Measurements from ENCODE around the gene TSHZ2.
"Not testable (repeated sequence)": the region's sequence is repeated elsewhere in the genome, so short reads cannot be mapped to it uniquely, and the experiment has no call there.

TSHZ2 gene

DNA sequence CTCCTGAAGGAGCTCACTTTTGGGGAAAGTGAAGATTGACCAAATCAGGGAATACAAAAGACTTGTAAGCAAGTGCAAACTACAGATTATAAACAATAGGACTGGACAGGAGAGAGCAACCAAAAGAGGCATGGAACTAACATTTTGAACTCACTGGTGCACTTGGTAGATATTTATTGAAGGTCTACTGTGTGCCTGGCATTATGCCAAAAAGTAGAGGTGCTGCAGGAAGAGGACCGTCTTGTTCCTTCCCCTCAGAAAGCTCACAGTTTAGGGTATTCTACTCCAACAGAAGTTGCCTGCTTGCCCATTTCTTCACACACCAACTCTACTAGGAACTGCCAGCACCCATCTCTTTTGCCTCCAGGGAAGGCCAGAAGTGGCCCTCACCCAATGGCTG is 10.0 kb upstream of the TSHZ2 start:
- DNase-seq (ENCODE audit: low read depth in 2 of 2), result no peak

DNA sequence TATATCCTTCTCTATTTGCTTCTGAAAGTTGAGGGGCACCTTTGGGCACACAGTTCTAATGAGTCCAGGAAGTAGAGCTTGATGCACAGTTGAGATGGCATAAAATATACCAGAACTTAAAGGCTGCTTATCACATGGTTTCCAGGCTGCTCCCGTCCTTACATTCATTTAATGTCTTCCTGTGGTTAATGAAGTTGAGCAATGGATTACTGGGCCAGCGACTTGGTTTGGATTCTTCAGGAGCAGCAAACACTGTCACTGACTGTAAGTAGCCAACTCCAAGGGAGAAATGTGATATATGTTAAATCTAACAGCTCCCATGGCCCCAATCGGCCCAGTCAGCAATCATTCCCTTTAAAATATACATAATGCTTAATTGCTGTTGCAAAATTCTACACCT is 9.0 kb upstream of the TSHZ2 start:
- no peak for DNase-seq (ENCODE audit: low read depth in 2 of 2)

DNA sequence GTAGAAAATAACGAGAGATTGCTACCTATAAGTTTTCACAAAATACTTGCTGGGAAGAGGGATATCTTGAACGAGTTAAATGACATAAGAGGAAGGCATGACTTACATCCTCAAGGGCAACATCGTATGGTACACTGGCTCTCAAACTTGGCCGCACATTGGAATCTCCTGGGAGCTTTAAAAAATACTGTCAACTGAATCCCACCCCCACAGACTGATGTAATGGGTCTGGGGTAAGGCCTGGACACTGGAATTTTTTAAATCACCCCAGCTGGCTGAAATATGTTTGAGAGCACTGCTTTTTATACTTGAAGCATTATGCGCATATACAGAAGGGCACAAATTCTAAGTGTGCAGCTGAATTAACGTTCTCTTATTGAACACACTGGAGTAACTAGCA is 8.0 kb upstream of the TSHZ2 start:
- no peak for DNase-seq (ENCODE audit: low read depth in 2 of 2)

DNA sequence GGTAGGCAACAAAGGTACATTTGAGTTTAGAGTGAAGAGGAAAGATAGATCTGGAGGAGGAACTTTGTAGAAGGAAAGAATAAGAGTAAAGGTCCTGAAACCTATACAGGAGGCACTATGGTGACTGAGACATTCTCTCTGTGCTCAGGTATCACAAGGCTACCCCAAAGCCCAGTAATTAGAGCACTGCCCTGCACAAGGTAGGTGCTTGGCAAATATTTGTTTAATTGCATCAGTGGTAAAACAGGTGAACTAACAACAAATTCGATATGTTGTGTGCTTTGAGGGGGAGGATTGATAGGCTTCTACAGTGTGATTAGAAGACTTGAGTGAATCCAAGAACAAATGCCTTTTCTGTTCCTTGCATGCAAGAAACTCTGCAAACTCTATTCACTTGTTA is 6.8 kb upstream of the TSHZ2 start:
- no peak for DNase-seq (ENCODE audit: low read depth in 2 of 2)

DNA sequence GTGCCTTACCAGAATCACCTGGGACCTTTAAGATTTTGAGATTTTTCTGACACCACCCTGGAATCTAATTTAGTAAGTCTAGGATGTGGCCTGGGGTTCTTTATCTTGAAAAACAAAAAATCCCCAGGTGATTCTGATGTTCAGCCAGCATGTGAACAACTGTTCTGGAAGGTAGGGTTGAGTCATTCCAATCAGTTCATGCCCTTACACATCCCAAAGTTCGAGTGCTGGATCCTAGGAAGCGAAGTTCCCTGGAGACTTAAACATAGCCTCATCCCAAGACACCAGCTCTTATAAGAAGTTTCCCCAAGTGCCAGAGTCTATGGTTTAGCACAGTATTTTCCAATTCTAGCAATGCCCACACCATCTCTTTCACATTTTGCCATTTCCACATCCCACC is 6.3 kb upstream of the TSHZ2 start:
- DNase-seq (ENCODE audit: low read depth in 2 of 2), result no peak

DNA sequence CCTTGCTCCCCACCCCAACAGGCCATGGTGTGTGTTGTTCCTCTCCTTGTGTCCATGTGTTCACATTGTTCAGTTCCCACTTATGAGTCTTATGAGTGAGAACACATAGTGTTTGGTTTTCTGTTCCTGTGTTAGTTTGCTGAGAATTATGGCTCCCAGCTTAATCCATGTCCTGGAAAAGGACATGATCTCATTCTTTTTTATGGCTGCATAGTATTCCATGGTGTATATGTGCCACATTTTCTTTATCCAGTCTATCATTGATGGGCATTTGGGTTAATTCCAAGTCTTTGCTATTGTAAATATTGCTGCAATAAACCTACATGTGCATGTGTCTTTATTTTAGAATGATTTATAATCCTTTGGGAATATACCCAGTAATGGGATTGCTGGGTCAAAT is 5.6 kb upstream of the TSHZ2 start:
- DNase-seq (ENCODE audit: low read depth in 2 of 2), result not testable (repeated sequence)

DNA sequence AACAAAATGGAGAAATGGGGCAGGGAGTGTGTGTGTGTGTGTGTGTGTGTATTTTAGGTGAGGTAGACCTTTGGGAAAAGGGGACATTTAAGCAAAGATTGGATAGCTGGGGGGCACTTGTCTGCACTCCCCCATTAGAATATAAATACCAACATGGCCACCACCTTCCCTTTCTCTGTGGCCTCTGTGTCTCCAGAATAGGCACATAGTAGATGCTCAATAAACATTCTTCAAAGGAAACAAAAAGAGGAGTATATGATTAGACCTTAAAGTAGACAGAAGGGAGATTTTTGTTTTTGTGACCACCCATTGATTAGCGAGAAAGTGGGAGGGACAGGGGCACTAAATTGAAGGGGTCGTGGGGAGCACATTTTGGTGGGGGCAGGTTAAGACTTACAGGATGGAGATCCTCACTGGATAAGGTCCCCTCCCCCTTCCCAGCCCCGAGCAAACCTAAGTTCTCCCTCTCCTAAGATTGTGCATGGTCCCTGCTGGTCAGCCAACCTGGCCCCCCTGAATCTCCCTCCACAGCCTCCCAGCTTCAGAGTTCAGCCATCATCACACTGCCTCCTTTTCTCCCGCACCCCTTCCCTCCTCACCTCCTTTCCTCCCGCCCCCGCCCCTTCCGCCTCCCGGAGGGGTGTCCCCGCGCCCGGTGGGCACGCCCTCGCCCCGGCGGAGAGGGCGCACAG is 514 bp upstream of the TSHZ2 start:
- DNase-seq (ENCODE audit: low read depth in 2 of 2), result peak in 1 of 2 donors; percentile 25

DNA sequence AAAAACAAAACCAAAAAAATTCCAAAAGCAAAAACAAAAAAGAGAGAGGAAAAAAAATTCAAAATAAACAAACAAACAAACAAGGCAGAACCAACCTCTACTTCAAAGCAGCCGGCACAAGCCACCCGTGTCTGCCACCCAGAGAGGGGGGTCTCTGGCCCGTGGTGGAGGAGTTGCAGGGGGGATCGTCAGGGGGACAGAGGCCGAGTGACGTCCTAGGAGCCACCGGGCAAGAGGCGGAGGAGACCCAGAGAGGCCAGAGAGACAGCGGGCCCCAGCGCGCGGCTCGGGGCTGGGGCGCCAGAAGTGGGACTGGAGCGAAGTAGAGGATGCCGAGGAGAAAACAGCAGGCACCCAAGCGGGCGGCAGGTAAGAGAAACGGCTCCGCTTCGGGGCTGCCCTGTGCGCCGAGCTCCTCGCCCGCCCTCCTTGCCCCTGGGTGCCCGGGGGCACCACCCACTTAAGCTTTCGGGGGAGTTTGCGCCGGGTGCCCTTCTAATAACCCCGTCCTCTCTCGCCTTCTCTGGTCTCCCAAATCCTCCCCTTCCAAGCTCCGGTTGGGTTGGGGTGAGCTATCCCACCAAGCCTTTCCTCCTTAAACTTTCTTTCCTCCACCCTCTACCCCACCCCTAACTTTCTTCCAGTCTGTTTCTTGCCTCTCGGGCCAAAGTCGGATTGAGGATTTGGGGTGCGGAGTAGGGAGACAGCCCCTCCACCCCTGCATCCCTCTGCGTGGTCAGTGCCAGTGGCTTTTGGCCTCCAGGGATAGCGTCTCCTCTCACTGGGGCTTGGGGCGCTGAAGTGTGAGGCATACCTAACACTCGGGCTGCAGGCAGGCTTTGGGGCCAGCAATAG is 1.0 kb downstream of the TSHZ2 start:
- DNase-seq (ENCODE audit: low read depth in 2 of 2), result peak in 1 of 2 donors; percentile 12

DNA sequence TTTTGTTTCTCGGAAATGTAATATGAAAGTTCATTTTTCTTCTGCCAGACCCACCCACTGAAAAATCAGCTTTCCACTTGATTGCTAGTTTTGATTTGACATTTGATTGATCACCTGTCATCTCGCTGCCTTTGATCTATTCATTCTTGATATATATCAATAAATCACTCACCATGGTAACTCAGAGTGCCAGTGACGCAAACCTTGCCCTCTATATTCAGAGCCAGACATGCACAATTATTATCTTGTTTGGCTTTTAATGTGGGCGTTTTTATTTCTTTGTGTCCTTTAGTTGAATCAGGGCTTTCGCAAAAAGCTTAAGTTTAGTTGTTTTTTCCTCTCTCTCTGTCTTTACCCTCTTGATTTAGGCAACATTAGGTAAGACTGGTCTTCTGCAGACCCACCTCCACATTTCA is 2.0 kb downstream of the TSHZ2 start:
- DNase-seq (ENCODE audit: low read depth in 2 of 2), result peak in 1 of 2 donors; percentile 18

DNA sequence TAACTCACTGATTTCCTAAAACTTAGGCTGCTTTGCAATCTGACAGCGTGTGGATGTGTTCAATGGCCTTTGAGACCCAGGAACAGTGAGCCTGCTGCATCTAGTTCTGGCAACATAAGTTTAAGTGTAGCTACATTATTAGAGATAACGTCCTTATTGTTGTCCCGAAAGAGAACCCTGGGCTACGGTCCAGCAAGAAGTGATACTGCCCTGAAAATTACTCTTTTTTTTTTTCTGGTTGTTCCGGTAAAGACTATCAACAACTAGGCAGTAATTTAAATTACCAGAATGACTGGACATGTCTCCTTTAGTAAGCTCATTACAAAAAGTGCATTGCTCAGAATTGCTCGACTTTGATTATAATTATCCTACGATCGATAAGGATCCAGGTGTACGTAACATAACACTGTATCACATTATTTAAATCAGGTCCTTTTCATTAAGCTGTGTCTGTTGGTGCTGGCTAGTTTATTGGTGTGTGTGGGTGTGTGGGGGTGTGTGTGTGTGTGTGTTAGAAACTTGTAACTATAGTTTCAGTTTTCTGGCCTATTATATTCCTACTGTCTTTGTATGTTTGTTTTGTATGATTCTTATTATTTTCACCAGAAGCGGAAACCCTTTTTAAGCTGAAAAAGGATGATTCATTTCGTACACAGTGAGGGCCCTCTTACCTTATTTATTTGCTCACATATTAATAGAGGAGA is 3.0 kb downstream of the TSHZ2 start:
- DNase-seq (ENCODE audit: low read depth in 2 of 2), result no peak

DNA sequence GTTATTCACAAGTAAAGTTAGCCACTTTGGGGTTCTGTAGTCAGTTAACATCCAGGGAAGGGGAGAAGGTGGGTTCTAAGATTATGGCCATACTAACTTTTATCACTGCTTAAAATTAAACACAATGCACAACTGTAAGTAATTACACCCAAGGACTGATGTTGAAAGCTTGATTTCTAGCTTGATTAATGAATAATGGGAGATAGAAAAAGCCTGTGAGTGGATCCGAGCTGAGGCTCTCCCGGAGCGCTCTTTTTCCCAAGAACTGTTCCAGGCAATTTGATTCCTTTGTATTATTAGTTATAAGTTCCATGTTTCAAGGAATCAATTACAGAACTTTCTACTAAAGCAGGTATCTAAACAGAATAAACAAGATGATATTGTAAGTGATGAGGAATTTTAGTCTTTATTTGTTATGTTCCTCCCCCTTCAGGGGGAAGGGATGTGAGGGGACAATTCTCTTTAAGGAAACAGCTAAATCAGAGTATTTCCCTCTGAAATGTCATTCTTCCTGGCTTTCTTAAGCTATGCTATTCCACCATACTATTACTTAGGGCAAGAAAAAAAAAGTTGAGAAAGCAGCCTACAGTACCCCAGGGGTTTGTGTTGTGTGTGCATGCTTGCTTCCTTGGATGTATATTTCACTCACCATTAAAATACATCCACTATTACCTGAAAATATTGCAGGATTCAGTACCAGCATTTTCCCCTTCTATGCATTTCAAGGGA is 3.8 kb downstream of the TSHZ2 start:
- no peak for DNase-seq (ENCODE audit: low read depth in 2 of 2)

DNA sequence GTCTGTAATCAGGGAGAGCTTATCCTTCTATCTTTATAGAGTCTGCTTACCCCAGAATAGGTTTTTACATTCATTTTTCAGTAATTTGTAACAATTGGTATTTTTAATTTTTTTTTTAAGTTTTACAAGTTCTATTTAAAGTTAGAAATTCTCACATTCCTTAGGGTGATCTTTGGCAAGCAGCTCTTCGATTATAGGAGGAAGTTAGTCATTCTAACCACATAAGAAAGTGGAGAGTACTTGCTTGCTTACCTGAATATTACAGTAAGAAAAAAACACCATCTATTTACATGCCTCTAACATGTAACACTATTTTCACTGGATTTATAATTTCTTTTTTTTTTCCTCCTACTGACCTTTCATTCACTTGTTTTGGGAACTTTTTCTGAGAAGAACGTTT is 6.7 kb downstream of the TSHZ2 start:
- DNase-seq (ENCODE audit: low read depth in 2 of 2), result no peak

DNA sequence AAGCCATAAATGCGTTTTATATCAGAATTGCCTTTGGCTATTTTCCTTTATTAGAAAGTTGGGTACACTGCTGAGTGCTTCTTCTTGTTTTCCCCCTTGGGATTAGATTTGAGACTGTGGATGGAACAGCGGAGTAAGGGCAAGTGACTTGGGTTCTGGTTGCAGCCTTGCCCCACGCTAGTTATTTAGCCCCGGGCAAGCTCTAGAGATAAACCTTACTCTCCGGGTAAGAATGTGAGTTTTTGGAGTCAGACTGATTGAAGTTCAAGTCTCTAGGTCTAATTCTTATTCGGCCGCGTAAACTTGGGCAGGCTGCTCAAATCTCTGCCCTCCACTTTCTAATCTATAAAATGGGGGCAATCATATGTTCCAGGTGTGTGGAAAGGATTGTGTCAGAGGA is 8.9 kb downstream of the TSHZ2 start:
- no peak for DNase-seq (ENCODE audit: low read depth in 2 of 2)

DNA sequence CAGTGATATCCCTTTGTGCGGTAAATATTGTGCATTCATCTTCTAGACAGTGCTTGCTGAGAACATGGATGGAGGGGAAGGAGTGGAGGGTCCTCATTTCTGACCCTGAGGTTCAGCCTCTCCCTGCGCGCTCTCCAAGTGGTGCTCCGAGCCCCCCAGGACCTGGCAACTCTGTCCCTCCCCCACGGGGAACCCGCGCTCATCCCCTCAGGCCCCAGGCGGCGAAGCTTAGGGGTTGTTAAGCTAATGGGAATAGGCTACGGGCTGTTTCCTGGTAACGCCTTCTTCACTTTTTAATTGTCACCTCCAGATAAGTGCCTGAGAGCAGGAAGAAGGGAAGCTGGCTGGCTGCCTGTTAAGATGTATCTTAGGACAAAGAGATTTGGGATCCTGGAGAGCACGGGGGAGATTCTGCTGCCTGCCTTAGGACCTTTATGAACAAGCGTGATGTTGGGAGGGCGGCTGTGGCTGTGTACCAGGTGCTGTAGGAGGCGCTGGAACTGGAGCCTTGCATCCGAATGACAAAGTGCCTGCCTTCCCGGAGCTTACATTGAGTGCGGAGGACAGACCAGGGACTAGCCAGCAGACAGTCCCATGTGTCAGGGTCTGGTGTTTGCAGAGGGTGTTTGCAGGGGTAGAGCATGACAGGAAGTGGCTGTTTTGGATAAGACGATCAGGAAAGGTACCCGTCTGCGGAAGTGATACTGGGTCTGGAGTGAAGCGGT is 11.7 kb downstream of the TSHZ2 start:
- DNase-seq (ENCODE audit: low read depth in 2 of 2), result no peak

DNA sequence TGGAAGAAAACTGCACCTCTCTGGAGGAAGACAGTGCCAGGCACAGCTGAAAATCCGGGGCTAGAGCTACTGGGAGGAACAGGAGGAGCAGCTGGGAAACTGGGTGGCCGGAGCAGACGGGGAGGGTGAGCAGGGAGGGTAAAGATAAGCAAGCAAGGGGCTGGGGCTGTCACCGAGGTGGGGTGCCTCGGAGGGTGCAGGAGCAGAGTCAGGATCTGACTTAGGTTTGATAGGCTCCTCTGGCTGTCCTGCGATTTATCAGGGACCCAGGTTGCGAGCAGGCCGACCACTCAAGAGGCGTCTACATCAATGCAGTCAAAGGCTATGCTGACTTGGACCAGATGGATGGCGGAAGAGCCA is 12.3 kb downstream of the TSHZ2 start:
- no peak for DNase-seq (ENCODE audit: low read depth in 2 of 2)

DNA sequence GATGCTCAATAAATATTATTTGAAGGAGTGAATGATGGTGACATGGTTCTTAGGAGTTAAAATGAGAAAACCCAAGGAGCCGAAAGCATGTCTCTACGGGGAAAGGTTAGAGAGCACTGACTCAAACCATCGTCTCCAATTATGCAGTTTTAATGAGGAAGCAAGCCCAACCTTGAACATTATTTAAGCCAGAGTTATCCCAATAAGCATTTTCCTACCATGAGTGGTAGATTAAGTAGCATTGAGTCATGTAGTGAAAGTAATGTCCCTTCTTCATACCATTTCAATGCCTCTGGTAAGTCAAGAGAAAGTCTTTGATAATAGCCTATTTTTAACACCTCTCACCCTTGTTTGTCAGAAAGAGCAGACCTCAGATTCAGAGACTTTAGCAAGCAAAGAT is 13.5 kb downstream of the TSHZ2 start:
- DNase-seq (ENCODE audit: low read depth in 2 of 2), result no peak

DNA sequence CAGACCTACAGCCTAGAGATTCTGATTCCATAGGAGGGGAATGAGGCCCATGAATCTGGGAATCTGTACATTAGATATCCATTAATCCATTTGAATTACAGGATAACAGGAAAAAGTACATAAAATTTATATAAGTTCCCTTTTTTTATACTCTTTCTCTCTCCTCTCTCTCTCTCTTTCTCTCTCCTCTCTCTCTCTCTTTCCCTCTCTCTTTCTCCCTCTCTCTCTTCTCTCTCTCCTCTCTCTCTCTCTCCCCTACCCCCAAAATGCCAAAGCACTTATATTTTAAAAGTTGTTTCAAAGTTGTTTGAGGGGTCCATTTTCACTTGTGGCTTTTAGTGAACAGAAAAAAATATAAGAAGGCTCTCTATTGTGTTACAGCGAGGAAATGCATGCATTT is 15.1 kb downstream of the TSHZ2 start:
- no peak for DNase-seq (ENCODE audit: low read depth in 2 of 2)

DNA sequence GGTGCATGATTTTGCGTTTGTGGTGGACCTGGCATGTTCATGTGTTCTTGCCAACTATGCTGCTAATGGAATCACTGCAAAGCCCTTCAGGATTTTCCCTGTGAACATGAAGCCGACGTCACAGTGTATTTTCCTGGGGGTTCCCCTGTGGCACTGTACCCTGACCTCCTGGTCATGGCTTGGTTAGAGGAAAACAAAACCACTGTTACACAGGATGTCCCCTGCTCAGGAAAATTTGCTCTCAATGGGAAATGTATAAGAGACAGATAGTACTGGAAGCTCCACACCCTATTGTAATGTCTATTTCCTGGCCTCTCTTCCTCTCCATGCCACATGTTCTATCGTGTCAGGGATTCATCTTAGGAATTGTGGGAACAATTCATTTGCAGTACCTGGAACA is 19.7 kb downstream of the TSHZ2 start:
- DNase-seq (ENCODE audit: low read depth in 2 of 2), result no peak

DNA sequence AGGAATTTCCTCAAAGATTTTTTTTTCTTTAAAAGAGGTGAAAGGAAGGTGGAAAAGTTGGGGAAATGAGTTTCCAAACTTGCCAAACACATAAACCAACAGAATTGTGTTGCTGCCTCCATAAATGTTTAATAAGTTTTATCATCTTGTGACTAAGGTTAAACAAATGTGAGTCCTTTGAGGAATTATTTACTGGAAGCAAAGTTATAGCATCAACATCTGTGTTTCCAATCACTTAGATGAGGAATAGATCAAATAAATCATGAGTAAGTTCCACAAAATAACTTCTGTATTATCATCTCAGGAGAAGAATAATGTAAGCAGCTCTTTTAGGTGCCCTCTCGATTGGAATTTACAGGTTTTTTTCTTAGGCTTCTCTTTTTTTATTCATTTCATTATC is 20.5 kb downstream of the TSHZ2 start:
- DNase-seq (ENCODE audit: low read depth in 2 of 2), result no peak

DNA sequence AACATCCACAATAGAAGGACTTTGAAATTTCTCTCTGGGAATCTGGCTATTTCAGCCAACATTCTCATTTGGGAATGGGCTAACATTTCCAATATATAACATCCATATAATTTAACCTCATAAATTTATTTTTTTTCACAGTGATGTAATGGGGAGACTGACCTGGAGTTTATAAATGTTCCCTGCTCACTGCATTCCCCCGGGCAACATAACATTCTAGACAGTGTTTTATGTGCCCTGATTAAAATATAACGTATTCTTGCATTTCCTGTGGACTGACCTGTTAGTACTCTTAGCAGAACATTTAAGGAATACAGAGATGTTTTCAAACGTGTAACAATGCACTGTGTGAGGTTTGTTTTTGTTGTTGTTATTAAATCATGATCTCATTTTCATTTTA is 20.9 kb downstream of the TSHZ2 start:
- DNase-seq (ENCODE audit: low read depth in 2 of 2), result no peak

DNA sequence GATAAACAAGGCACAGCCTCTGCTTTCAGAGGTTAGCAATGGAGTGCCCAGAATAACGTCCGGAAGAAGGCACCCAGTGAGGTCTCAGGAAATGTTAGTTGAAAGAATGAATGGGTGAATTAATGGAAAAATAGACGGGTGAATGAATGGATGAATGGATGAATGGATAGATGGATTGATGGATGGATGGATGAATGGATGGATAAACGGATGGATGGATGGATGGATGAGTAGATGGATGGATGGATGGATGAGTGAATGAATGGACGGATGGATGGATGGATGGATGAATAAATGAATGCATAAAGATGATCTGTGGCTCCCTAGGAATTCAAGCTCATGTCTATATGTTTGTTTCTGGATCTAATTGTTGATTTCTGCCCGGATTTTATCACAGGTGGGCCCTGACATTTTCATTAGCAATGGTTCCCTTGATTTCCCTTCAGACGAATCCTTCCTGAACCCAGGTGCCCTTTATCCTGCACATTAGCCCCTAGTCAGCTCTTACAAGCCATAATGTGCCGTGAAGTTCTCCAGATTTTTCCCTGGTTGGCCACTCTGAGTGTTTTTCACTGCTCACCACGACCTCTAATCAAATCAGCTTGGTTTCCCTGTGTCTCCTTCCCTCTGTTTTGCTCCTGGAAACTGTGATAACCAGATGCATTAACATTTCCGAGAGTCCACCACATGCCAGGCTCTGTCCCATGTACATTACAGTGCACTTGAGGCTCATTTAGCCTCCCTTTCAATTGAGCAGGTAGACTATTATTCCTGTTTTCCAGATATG is 22.2 kb downstream of the TSHZ2 start:
- no peak for DNase-seq (ENCODE audit: low read depth in 2 of 2)

All from activated CD4-positive, alpha-beta T cell treated with anti-CD3 and anti-CD28 coated beads for 24 hours (primary cell).